Anterior cingulate cortex (tissue), 58 donors: Measurements from ENCODE around the gene RPS27L.

Experiments
- DNase-seq, 58 donors: peaks; one replicate each; lab custom pipeline; 2025; lab: John Stamatoyannopoulos, UW

Gene RPS27L

DNA sequence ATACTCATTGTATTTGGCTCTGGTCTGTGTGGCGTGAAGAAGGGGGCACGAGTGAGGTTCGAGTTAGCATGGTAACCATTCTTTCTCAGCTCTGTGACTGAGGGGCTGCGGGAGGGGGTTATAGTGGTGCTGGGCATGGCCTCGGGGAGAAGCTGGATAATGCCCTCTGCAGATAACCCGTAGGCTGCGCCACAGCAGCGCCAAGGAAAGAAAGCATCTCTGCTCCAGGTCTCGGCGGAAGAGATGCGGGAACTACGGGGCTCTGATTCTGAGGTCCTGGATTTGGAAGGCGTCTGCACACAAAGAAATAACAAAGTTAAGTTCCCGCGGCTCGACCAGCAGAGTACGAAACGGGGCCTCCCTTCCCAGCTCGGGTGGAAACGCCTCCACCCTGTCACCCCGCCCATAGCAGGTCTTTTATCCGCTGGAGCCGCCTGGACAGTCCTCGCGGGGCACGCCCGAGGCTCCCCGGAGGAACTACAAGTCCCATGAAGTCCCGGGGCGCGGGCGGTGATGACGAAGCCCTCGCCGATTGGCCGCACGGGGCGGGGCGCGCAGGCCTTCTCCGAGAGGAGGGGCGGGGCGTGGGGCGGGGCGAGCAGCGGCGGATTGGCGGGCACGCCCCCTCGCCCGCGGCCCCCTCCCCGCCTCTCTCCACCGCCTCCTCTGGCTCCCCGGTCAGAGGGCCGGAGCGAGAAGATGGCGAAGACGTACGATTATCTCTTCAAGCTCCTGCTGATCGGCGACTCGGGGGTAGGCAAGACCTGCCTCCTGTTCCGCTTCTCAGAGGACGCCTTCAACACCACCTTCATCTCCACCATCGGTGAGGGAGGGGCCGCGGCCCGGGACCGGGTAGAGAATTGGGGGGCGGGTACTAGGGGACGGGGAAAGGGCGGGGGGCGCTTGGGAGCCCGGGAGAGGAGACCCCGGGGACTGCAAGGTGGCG, 31.9 kb upstream of the RPS27L start, which contains the start of gene RAB8B:
Gene RAB8B (plus strand): TSS at position 681 of the 946 bp plus-strand sequence. CDS start 19 bp downstream, at position 700.
- DNase-seq = peak; percentile 71 to 99 (median 96)

DNA sequence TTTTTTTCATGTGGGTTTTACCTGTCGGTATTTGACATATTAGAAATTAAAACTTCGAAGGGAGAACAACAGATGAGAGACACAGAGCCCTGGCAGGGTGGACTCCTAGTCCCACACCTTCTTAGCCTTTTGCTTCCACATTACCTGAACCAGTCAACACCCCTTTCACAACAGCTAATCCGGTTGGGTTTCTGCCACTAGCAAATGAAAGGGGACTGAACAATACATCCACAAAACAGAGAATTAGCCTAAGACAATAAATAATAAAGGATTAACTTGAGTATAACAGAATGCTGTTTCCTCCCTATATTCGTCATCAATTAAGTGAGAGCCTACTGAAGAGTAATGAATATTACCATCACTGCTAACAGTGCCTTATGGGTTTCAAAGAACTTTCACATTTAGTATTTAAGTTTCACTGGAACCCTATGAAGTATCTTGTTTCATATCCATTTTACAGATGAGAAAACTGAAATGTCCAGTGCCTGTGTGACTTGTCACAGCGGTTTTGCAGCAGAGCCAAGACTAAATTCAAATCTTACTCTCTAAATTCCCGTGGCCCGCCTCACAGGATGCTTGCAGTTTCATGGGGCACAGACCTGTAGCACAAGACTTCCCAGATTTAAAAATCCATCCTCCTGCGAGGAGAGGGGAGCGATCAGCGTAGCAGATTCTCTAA, 31.1 kb upstream of the RPS27L start:
- peak in 1 of 58 donors; percentile 33 for DNase-seq

DNA sequence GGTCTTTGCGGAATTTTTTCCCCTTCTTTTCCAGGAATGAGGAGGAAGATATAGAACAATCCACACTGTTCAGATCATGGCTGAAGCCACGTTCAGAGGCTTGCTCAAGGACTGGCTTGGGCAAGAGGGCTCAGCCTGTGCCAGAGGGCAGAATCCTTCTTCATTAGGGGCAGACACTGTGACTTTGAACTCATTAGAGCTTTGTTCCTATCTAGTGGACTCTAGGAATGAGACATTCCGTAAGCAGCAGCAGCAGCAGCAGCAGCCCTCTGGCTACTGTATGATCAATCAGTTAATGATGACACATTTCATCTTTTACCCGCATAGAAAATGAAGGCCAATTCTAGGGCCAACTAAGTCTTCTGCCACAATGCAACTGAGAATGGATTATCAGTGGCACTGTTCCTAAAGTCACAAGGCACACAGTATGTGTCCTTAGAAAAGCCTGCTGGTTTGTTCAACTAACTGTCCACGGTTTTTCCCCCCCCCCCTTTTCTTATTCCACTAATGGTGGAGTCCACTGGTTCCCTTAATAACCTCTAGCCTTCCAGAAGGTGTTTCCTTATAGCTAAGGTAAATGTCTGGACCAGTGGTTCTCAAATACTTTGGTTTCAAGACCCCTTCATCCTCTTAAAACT, 30.4 kb upstream of the RPS27L start:
- DNase-seq = no peak

GRCh38 chr15:63186065-63186464, 28.8 kb upstream of the RPS27L start:
- DNase-seq = no peak

- peak in 6 of 58 donors; percentile 4 to 69 (median 22) for DNase-seq
Observed at GRCh38 chr15:63185206-63185605, 27.9 kb upstream of the RPS27L start.

- no peak for DNase-seq
Observed at GRCh38 chr15:63181648-63182047, 24.4 kb upstream of the RPS27L start.

GRCh38 chr15:63180746-63181145, 23.5 kb upstream of the RPS27L start:
- no peak for DNase-seq

GRCh38 chr15:63178034-63178433, 20.8 kb upstream of the RPS27L start:
- DNase-seq = no peak

GRCh38 chr15:63176302-63176701, 19.0 kb upstream of the RPS27L start:
- no peak for DNase-seq

DNA sequence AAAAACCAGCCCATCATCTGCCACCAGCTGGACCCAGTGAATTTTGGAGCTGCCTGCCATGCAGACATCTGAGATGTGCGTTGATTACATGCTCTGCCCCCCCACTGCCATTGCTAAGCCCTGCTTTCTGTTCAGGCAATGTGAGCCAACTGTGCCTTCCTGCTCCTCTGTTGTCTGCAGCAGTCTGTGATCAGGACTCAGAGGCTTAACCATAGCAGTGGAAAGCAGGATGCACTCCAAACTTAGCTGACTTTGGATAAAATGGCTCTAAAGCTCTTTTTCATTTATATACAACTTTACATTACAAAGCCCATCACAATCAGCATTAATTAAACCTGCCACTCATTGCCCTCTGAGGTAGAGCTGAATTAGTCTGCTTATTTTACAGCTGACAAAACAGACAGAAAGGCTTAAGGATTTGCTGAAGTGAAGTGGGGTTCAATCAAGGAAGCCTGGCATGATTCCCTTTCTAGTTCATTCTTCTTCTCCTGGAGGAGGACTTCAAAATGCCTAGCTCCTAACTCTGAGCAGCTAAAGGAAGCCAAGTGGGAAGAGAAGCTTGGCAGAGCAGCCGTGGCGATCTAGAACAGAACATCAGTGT, 15.7 kb upstream of the RPS27L start:
- peak in 28 of 58 donors; percentile 6 to 74 (median 27) for DNase-seq

DNA sequence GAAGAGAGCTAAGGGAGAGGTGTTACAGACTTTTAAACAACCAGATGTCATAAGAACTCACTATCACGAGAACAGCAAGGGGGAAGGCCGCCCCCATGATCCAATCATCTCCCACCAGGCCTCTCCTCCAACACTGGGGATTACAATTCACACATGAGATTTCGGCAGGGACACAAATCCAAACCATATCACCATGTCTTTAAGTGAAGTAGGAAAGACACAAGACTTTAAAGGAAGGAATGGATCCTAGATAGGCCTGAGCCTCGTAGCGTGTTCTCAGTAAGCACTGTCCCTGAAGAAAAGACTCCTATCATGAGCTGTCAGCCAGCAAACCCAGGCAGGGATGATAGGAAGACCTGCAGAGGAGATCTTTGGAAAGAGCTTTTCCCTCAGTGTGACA, 15.1 kb upstream of the RPS27L start:
- no peak for DNase-seq

GRCh38 chr15:63169788-63170187, 12.5 kb upstream of the RPS27L start:
- peak in 23 of 58 donors; percentile 2 to 38 (median 18) for DNase-seq

DNA sequence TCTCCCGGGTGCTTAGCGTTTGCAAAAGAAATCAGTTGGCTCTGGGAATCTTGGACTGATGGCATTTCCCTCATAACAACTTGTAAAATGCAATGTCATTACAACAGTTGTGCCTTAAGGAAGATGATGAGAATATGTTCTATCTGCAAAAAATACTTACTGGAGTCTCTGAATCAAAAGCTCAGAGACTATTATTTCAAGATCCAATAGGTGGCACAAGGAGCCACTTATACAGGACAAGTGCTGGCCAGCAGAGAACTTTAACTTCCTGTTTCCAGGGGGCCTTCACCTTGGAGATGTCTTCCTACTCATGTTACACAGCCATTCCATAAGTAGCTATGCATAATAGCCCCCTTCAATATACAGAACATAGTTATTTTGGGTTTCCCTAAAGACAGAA, 8.9 kb upstream of the RPS27L start:
- DNase-seq = no peak

DNA sequence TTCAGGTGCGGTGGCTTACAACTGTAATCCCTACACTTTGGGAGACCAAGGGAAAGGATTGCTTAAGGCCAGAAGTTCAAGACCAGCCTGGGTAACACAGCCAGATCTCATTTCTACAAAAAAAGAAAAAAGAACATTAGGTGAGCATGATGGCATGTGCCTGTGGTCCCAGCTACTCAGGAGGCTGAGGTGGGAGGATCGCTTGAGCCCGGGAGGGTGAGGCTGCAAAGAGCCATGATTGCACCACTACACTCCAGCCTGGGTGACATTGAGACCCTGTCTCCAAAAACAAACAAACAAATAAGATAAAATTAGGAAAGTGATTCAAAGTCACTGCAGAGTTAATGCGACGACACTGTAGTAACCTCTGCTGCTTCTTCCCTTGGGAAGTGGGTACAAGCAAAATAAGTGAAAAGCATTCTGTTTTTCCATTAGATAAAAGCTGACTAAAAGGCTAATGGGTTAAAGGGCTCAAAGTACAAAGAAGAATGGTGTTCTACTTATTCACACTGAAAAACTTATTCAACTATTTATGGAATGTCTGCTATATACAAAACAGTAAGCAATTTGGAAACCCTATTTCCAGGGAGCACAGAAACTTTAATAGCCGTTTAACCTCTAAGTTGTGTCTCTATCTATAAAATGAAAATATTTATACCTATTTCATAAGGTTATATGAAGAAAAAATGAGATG, 8.0 kb upstream of the RPS27L start:
- no peak for DNase-seq

DNA sequence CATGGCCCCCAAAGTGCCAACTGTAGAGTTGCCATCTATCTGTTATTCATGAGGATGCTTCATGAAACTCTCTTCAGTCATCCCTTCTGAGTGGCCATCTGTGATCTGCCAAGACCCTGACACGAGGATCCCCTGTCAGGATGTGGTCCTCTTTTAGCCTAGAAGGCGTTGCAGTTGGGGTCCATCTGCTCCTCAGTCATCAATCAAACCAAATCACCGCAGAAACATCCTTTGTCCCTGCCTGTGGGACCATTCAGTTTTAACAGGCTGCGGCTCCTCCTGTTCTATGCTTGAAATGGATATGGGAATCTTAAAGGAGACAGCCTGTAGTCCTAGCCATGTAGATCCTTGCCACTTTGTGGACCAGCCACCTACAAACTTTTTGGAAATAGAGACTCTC, 5.9 kb upstream of the RPS27L start:
- no peak for DNase-seq

DNA sequence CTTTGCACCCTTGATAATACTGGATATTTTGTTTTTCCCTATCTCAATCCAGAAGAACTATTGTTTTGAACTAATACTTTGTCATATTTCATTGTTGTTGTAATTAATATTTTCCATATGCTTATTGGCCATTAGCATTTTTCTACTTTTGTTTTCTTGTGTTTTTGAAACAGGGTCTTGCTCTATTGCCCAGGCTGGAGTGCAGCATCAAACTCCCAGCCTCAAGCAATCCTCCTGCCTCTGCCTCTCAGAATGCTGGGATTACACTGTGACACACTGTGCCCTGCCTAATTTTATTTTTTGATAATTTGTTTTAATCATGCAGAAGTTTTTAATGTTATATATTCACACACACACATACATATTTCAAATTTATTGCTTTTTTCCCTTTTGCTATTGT, 3.4 kb upstream of the RPS27L start:
- DNase-seq = no peak

- DNase-seq = peak in 23 of 58 donors; percentile 1 to 42 (median 24)
Observed at GRCh38 chr15:63157891-63158431, 684 bp upstream of the RPS27L start.

GRCh38 chr15:63156755-63157117, 541 bp downstream of the RPS27L start:
- peak in 28 of 58 donors; percentile 5 to 63 (median 26) for DNase-seq

DNA sequence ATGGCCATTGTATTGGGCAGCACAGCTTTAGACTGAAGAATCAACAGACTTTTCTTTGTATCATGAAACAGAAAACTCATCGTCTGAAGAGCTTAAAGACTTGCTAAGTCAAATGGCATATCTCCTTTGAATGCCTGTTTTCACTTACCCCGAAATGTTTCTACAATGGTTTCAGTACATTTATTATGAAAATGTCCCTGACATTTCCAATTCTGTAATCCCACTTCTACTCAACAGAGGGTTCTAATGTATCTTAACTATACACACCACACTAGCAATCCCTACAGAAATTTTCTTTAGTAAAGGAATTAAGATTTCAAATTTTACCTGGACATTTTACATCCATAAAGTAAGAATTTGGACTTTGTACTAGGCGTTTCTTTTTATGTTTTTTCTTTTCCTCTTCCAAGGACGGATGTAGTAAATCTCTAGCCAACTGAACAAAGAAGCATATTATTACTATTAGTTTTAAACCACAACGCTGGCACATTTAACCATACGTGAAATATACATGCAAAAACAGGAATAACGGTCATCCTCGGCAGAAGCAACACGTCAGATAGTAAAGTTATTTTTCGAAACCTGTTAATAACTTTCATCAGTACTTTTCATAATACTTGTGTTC, 1.1 kb downstream of the RPS27L start:
- peak in 1 of 58 donors; percentile 21 for DNase-seq
